ENCODE results near the gene RDM1. TPM values are rescaled to one million over a fixed set of nuclear protein-coding genes. Genes with fewer than 3 reads are reported as not detected.

Gene RDM1
- total and polyA plus RNA-seq, 4 experiments from 2014 or later: 0.38 to 1.9 (median 0.92) TPM

GRCh38 chr17:35934760-35935159 is 4.2 kb upstream of the RDM1 start:
- no peaks in the 10 kb centered on the region for H3K36me3 Mint-ChIP-seq
- CTCF ChIA-PET (ENCODE audit: partially characterized antibody): no interaction called here
- H3K9me3 Mint-ChIP-seq: peaks cover 0 to 2% (median 0%) of the 10 kb centered on the region in 8 donors
- H3K4me3 Mint-ChIP-seq: no peak overlapping the region
- POLR2A ChIA-PET (ENCODE audit: partially characterized antibody): no interaction called here
- H3K27me3 Mint-ChIP-seq: no peaks in the 10 kb centered on the region
- H3K27ac ChIP-seq (ENCODE audit: low read depth, low read length): no peak overlapping the region
- H3K4me1 ChIP-seq (ENCODE audit: insufficient read depth, low read length): peaks cover 11% of the 10 kb centered on the region
- H3K27me3 ChIP-seq (ENCODE audit: insufficient read depth, low read length): no peaks in the 10 kb centered on the region
- no peaks in the 10 kb centered on the region for H3K36me3 ChIP-seq (ENCODE audit: insufficient read depth, low read length)
- H3K4me1 Mint-ChIP-seq: peaks cover 5 to 13% (median 11%) of the 10 kb centered on the region in 4 donors
- no peak overlapping the region for H3K4me3 ChIP-seq (ENCODE audit: low read length in 2 of 2)
- H3K9me3 ChIP-seq (ENCODE audit: control insufficient read depth in 1 of 2, low read length in 2 of 2): no peaks in the 10 kb centered on the region
- no peak for DNase-seq
- H3K27ac Mint-ChIP-seq: no peak overlapping the region
- intact Hi-C loops (cut with micrococcal nuclease): no loop called here

- no peak overlapping the region for H3K27ac Mint-ChIP-seq
These were observed 2.0 kb upstream of the RDM1 start for GRCh38 chr17:35932586-35932985.

GRCh38 chr17:35931794-35932425 is 1.3 kb upstream of the RDM1 start:
- H3K27me3 Mint-ChIP-seq: no peaks in the 10 kb centered on the region

More at GRCh38 chr17:35932586-35932985, 2.0 kb upstream of the RDM1 start:
- Mint-ChIP-seq H3K4me3 (no peak overlapping the region), H3K4me1 (peaks cover 7 to 20% (median 12%) of the 10 kb centered on the region in 4 donors), H3K9me3 (no peaks in the 10 kb centered on the region), H3K27me3 (no peaks in the 10 kb centered on the region), H3K36me3 (no peaks in the 10 kb centered on the region)
- no peak overlapping the region for H3K4me3 ChIP-seq (ENCODE audit: low read length in 2 of 2)
- no peaks in the 10 kb centered on the region for H3K36me3 ChIP-seq (ENCODE audit: insufficient read depth, low read length)
- intact Hi-C loops (cut with micrococcal nuclease): no loop called here
- H3K27ac ChIP-seq (ENCODE audit: low read depth, low read length): no peak overlapping the region
- H3K9me3 ChIP-seq (ENCODE audit: control insufficient read depth in 1 of 2, low read length in 2 of 2): no peaks in the 10 kb centered on the region
- H3K4me1 ChIP-seq (ENCODE audit: insufficient read depth, low read length): peaks cover 13% of the 10 kb centered on the region
- ChIA-PET CTCF (ENCODE audit: partially characterized antibody) (no interaction called here), POLR2A (ENCODE audit: partially characterized antibody) (interaction anchor here (1.1 to 3.6 kb wide), 3 partner anchors 11 to 52 kb away, joined by 3 to 26 read pairs (median 6); partner anchors contain the start of gene CCL5)
- no peaks in the 10 kb centered on the region for H3K27me3 ChIP-seq (ENCODE audit: insufficient read depth, low read length)
- no peak for DNase-seq

GRCh38 chr17:35927714-35928113 is 2.9 kb downstream of the RDM1 start:
- DNase-seq: no peak
- H3K4me1 Mint-ChIP-seq: peaks cover 8 to 20% (median 15%) of the 10 kb centered on the region in 4 donors
- H3K9me3 Mint-ChIP-seq: no peaks in the 10 kb centered on the region
- H3K9me3 ChIP-seq (ENCODE audit: control insufficient read depth in 1 of 2, low read length in 2 of 2): no peaks in the 10 kb centered on the region
- peak overlapping the region in 1 of 8 donors; percentile 21 for H3K4me3 Mint-ChIP-seq
- no peak overlapping the region for H3K27ac ChIP-seq (ENCODE audit: low read depth, low read length)
- H3K27me3 Mint-ChIP-seq: no peaks in the 10 kb centered on the region
- H3K27me3 ChIP-seq (ENCODE audit: insufficient read depth, low read length): no peaks in the 10 kb centered on the region
- H3K4me3 ChIP-seq (ENCODE audit: low read length in 2 of 2): no peak overlapping the region
- CTCF ChIA-PET (ENCODE audit: partially characterized antibody): no interaction called here
- H3K27ac Mint-ChIP-seq: peak overlapping the region in 1 of 7 donors; percentile 13
- H3K36me3 ChIP-seq (ENCODE audit: insufficient read depth, low read length): no peaks in the 10 kb centered on the region
- POLR2A ChIA-PET (ENCODE audit: partially characterized antibody): no interaction called here
- intact Hi-C loops (cut with micrococcal nuclease): no loop called here
- no peaks in the 10 kb centered on the region for H3K36me3 Mint-ChIP-seq
- H3K4me1 ChIP-seq (ENCODE audit: insufficient read depth, low read length): peaks cover 13% of the 10 kb centered on the region

More at GRCh38 chr17:35931794-35932425, 1.3 kb upstream of the RDM1 start:
- Mint-ChIP-seq H3K27ac (no peak overlapping the region), H3K4me3 (peak overlapping the region in 1 of 8 donors; percentile 9), H3K9me3 (no peaks in the 10 kb centered on the region), H3K4me1 (peaks cover 7 to 20% (median 12%) of the 10 kb centered on the region in 4 donors), H3K36me3 (no peaks in the 10 kb centered on the region)
- peaks cover 13% of the 10 kb centered on the region for H3K4me1 ChIP-seq (ENCODE audit: insufficient read depth, low read length)
- no peaks in the 10 kb centered on the region for H3K36me3 ChIP-seq (ENCODE audit: insufficient read depth, low read length)
- no peak overlapping the region for H3K4me3 ChIP-seq (ENCODE audit: low read length in 2 of 2)
- no peaks in the 10 kb centered on the region for H3K9me3 ChIP-seq (ENCODE audit: control insufficient read depth in 1 of 2, low read length in 2 of 2)
- H3K27ac ChIP-seq (ENCODE audit: low read depth, low read length): no peak overlapping the region
- CTCF ChIA-PET (ENCODE audit: partially characterized antibody): interaction anchor here (0.7 to 0.9 kb wide), 3 partner anchors 36 to 140 kb away, joined by 3 read pairs; no protein-coding TSS in a partner anchor
- intact Hi-C loops (cut with micrococcal nuclease): no loop called here
- H3K27me3 ChIP-seq (ENCODE audit: insufficient read depth, low read length): no peaks in the 10 kb centered on the region
- POLR2A ChIA-PET (ENCODE audit: partially characterized antibody): interaction anchor here (1.1 to 3.6 kb wide), 5 partner anchors 10 to 56 kb away, joined by 3 to 26 read pairs (median 7); partner anchors contain the start of gene CCL5
- no peak for DNase-seq

GRCh38 chr17:35923609-35924114 is 6.9 kb downstream of the RDM1 start:
- DNase-seq: no peak
- ChIA-PET CTCF (ENCODE audit: partially characterized antibody) (interaction anchor here (0.6 to 1.6 kb wide), 4 partner anchors 18 to 160 kb away, joined by 3 read pairs; no protein-coding TSS in a partner anchor), POLR2A (ENCODE audit: partially characterized antibody) (interaction anchor here (0.9 to 1.5 kb wide), 3 partner anchors 33 to 52 kb away, joined by 3 to 5 read pairs (median 4); no protein-coding TSS in a partner anchor)
- Histone ChIP-seq H3K9me3 (ENCODE audit: control insufficient read depth in 1 of 2, low read length in 2 of 2) (no peaks in the 10 kb centered on the region), H3K27me3 (ENCODE audit: insufficient read depth, low read length) (no peaks in the 10 kb centered on the region), H3K4me1 (ENCODE audit: insufficient read depth, low read length) (no peaks in the 10 kb centered on the region), H3K27ac (ENCODE audit: low read depth, low read length) (no peak overlapping the region), H3K36me3 (ENCODE audit: insufficient read depth, low read length) (no peaks in the 10 kb centered on the region), H3K4me3 (ENCODE audit: low read length in 2 of 2) (no peak overlapping the region)
- Mint-ChIP-seq H3K4me1 (peaks cover 4 to 12% (median 5%) of the 10 kb centered on the region in 4 donors), H3K4me3 (no peak overlapping the region), H3K27ac (no peak overlapping the region), H3K36me3 (no peaks in the 10 kb centered on the region), H3K9me3 (no peaks in the 10 kb centered on the region), H3K27me3 (no peaks in the 10 kb centered on the region)
- intact Hi-C loops (cut with micrococcal nuclease): no loop called here

GRCh38 chr17:35920229-35920628 is 10.3 kb downstream of the RDM1 start:
- Histone ChIP-seq H3K9me3 (ENCODE audit: control insufficient read depth in 1 of 2, low read length in 2 of 2) (no peaks in the 10 kb centered on the region), H3K4me1 (ENCODE audit: insufficient read depth, low read length) (no peaks in the 10 kb centered on the region), H3K27me3 (ENCODE audit: insufficient read depth, low read length) (no peaks in the 10 kb centered on the region), H3K4me3 (ENCODE audit: low read length in 2 of 2) (no peak overlapping the region), H3K36me3 (ENCODE audit: insufficient read depth, low read length) (no peaks in the 10 kb centered on the region), H3K27ac (ENCODE audit: low read depth, low read length) (no peak overlapping the region)
- ChIA-PET CTCF (ENCODE audit: partially characterized antibody) (no interaction called here), POLR2A (ENCODE audit: partially characterized antibody) (no interaction called here)
- intact Hi-C loops (cut with micrococcal nuclease): no loop called here
- no peak overlapping the region for H3K4me3 Mint-ChIP-seq
- peak overlapping the region in 3 of 7 donors; percentile 22 to 77 (median 38) for H3K27ac Mint-ChIP-seq
- H3K36me3 Mint-ChIP-seq: no peaks in the 10 kb centered on the region
- DNase-seq: no peak
- H3K9me3 Mint-ChIP-seq: no peaks in the 10 kb centered on the region
- H3K27me3 Mint-ChIP-seq: no peaks in the 10 kb centered on the region
- peaks cover 4 to 6% (median 5%) of the 10 kb centered on the region in 4 donors for H3K4me1 Mint-ChIP-seq

GRCh38 chr17:35918665-35919064 is 11.9 kb downstream of the RDM1 start:
- DNase-seq: no peak

More at GRCh38 chr17:35918665-35919064, 11.9 kb downstream of the RDM1 start:
- no peaks in the 10 kb centered on the region for H3K27me3 ChIP-seq (ENCODE audit: insufficient read depth, low read length)
- POLR2A ChIA-PET (ENCODE audit: partially characterized antibody): interaction anchor here (0.7 to 2.3 kb wide), 3 partner anchors 23 to 48 kb away, joined by 3 to 7 read pairs (median 4); no protein-coding TSS in a partner anchor
- H3K4me3 Mint-ChIP-seq: no peak overlapping the region
- H3K27me3 Mint-ChIP-seq: no peaks in the 10 kb centered on the region
- H3K27ac ChIP-seq (ENCODE audit: low read depth, low read length): no peak overlapping the region
- no peaks in the 10 kb centered on the region for H3K36me3 ChIP-seq (ENCODE audit: insufficient read depth, low read length)
- CTCF ChIA-PET (ENCODE audit: partially characterized antibody): interaction anchor here (0.8 kb wide), 1 partner anchor 47 kb away, joined by 3 read pairs; no protein-coding TSS in a partner anchor
- no peaks in the 10 kb centered on the region for H3K36me3 Mint-ChIP-seq
- H3K9me3 ChIP-seq (ENCODE audit: control insufficient read depth in 1 of 2, low read length in 2 of 2): no peaks in the 10 kb centered on the region
- peaks cover 3% of the 10 kb centered on the region for H3K4me1 ChIP-seq (ENCODE audit: insufficient read depth, low read length)
- intact Hi-C loops (cut with micrococcal nuclease): no loop called here
- peak overlapping the region in 1 of 7 donors; percentile 18 for H3K27ac Mint-ChIP-seq
- H3K9me3 Mint-ChIP-seq: no peaks in the 10 kb centered on the region
- H3K4me1 Mint-ChIP-seq: peaks cover 2 to 13% (median 7%) of the 10 kb centered on the region in 4 donors
- H3K4me3 ChIP-seq (ENCODE audit: low read length in 2 of 2): no peak overlapping the region

All from CD4-positive, alpha-beta memory T cell (primary cell).